ENCODE measurements around the gene TTC7B. TPM values are rescaled to one million over a fixed set of nuclear protein-coding genes. Genes with fewer than 3 reads are reported as not detected.

TTC7B gene
- total and polyA plus RNA-seq, 2 donors (not counting 3 experiments of a cell fraction or from before 2014, with no cell fraction given) = 46.8 to 76.5 TPM

- Histone ChIP-seq H4K20me1 (replicated peaks; ENCODE audit: control insufficient read depth, extremely low read depth, insufficient read depth, low read length) (no peaks in the 10 kb centered on the region), H3K27ac (ENCODE audit: insufficient read depth, low read depth, low read length) (no peak overlapping the region), H3K36me3 (ENCODE audit: control insufficient read depth in 2 of 2, extremely low read depth in 1 of 2, insufficient read depth in 2 of 2, low read length in 2 of 2) (no peaks in the 10 kb centered on the region), H3K4me1 (ENCODE audit: control insufficient read depth, extremely low read depth, insufficient read depth, low read length) (peaks cover 3% of the 10 kb centered on the region), H3K4me3 (replicated peaks in 1 of 3; ENCODE audit: insufficient read depth in 1 of 3, low read depth in 1 of 3, low read length in 3 of 3) (no peak overlapping the region), H3K9ac (replicated peaks; ENCODE audit: extremely low read depth, insufficient read depth, low read length) (no peak overlapping the region), H3K4me2 (ENCODE audit: insufficient read depth, low read length) (no peak overlapping the region), H3K79me2 (ENCODE audit: control insufficient read depth, insufficient read depth, low read length) (no peaks in the 10 kb centered on the region), H2AFZ (ENCODE audit: low read depth, low read length) (no peak overlapping the region), H3K9me1 (replicated peaks; ENCODE audit: control insufficient read depth, extremely low read depth, insufficient read depth, low read length) (no peaks in the 10 kb centered on the region), H3K9me3 (replicated peaks; ENCODE audit: control insufficient read depth, insufficient read depth, low read length) (no peaks in the 10 kb centered on the region), H3K27me3 (ENCODE audit: control insufficient read depth in 2 of 2, insufficient read depth in 2 of 2, low read length in 2 of 2) (no peaks in the 10 kb centered on the region)
- POLR2A ChIA-PET = no interaction called here
- dilution Hi-C loops (cut with MboI; ENCODE audit: extremely low pct_ligation_motif_present, low sequenced_read_pairs) = no loop called here
- no peak for FAIRE-seq
- BruUV-seq (replicated peaks) = no TSS peak
- CTCF ChIA-PET = interaction anchor here (1.3 kb wide), 1 partner anchor 18 kb away, joined by 3 read pairs; no protein-coding TSS in a partner anchor
- TF ChIP-seq EZH2 (IDR thresholded peaks at IDR 0.05; ENCODE audit: borderline replicate concordance, low read depth, low read length, severe bottlenecking) (no peak), MAX (IDR thresholded peaks at IDR 0.05; ENCODE audit: insufficient read depth, insufficient read length) (no peak), POLR2A (IDR thresholded peaks at IDR 0.05; ENCODE audit: low read depth, low read length) (no peak), POLR2AphosphoS5 (IDR thresholded peaks at IDR 0.05; ENCODE audit: insufficient read depth, low read depth, low read length) (no peak), GATA2 (IDR thresholded peaks at IDR 0.05; ENCODE audit: insufficient read depth, insufficient read length, low read depth, low read length) (no peak), MYC (IDR thresholded peaks at IDR 0.05; ENCODE audit: low read depth, low read length) (no peak), CTCF (IDR thresholded peaks at IDR 0.05; ENCODE audit: extremely low read depth in 1 of 2, insufficient read depth in 1 of 2, low read depth in 1 of 2, low read length in 2 of 2) (no peak), FOS (IDR thresholded peaks at IDR 0.05; ENCODE audit: borderline replicate concordance, insufficient read depth, low read length) (no peak), JUN (IDR thresholded peaks at IDR 0.05; ENCODE audit: borderline replicate concordance, insufficient read depth, insufficient read length, low read depth) (no peak)
- DNase-seq (ENCODE audit: low read depth, low spot score) = no peak
- intact Hi-C loops (cut with micrococcal nuclease) = no loop called here
Observed at GRCh38 chr14:90602088-90602687, 214.0 kb downstream of the TTC7B start.

Data from endothelial cell of umbilical vein (primary cell).